ENCODE measurements around the gene C19orf47.

Gene C19orf47

DNA sequence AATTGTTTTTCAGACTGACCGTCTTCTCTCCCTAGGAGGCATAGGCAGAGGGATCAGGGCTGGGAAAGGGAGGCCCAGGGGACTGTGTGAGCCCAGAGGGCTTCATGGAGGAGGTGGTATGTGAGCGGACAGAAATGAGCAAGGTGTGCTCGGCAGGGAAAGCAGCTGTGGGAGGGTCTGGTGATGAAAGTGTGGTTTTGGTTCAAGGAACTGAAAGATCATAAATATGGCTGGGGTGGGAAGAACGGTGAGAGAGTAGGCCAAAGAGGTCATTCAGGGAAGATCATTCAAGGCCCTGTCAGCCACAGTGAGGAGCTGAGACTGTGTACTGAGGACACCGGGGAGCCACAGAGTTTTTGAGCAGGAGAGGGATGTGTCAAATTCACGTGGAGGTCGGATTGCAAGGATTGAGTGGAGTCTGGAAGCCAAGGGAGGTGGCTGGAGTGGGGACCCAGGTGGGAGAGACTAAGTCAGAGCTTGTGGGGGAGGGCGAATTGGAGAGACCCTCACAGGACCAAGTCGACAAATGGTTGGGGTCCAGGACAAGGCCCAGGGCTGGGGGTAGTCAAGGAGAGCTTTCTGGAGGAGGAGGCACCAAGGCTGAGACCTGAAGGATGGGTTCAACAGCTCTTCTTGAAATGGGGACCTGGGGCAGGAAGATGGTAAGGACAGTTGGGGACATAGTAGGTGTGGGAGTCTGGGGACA lies 7.9 kb upstream of the C19orf47 start:
- Histone ChIP-seq H2AFZ (ENCODE audit: low read depth, low read length, severe bottlenecking) (no peak overlapping the region), H3K9ac (ENCODE audit: low read length) (no peak overlapping the region), H3K9me2 (replicated peaks; ENCODE audit: insufficient read depth, low read length) (no peaks in the 10 kb centered on the region), H3K27me3 (ENCODE audit: low read length) (no peaks in the 10 kb centered on the region), H3K4me3 (ENCODE audit: insufficient read depth, low read length, poor library complexity, severe bottlenecking) (no peak overlapping the region), H3K36me3 (ENCODE audit: low read length) (no peaks in the 10 kb centered on the region), H3K79me2 (ENCODE audit: insufficient read depth, low read length) (no peaks in the 10 kb centered on the region), H3K4me2 (ENCODE audit: low read depth, low read length, poor library complexity, severe bottlenecking) (no peak overlapping the region), H4K20me1 (ENCODE audit: low read depth, low read length) (no peaks in the 10 kb centered on the region), H3F3A (ENCODE audit: insufficient read depth) (no peaks in the 10 kb centered on the region), H3K27ac (ENCODE audit: low read depth, low read length) (no peak overlapping the region), H3K9me3 (ENCODE audit: insufficient read depth, low read length) (no peaks in the 10 kb centered on the region)
- no peak for TF ChIP-seq EZH2phosphoT487 (conservative IDR thresholded peaks at IDR 0.05; ENCODE audit: low read length)
- TF ChIP-seq, protein P1, sequence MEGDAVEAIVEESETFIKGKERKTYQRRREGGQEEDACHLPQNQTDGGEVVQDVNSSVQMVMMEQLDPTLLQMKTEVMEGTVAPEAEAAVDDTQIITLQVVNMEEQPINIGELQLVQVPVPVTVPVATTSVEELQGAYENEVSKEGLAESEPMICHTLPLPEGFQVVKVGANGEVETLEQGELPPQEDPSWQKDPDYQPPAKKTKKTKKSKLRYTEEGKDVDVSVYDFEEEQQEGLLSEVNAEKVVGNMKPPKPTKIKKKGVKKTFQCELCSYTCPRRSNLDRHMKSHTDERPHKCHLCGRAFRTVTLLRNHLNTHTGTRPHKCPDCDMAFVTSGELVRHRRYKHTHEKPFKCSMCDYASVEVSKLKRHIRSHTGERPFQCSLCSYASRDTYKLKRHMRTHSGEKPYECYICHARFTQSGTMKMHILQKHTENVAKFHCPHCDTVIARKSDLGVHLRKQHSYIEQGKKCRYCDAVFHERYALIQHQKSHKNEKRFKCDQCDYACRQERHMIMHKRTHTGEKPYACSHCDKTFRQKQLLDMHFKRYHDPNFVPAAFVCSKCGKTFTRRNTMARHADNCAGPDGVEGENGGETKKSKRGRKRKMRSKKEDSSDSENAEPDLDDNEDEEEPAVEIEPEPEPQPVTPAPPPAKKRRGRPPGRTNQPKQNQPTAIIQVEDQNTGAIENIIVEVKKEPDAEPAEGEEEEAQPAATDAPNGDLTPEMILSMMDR (IDR thresholded peaks at IDR 0.05; ENCODE audit: insufficient read depth, low read length, poor library complexity, severe bottlenecking) = no peak

DNA sequence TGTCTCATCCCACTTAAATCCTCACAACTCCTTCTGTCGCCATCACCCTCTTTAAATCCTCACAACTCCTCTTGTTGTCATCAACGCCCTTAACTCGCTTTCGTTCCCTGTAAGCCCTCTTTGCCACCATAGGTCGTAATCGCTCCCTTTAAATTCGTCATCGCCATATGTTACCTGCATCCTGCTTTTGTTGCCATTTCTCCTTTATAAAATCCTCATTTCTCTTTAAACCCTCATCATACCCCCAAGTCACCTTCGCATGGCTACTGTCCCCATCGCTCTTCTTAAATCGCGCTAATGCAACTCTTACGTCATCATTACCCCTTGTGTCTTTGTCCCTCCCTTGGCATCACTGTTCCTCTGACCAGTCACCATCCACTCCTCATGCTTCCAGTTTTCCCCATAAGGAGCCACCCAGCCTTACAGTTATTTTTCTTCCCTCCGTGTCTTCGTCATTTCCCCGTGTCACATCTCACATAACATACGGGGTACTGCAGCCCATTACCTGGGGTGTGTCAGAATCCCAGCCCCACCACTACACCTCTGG lies 837 bp upstream of the C19orf47 start:
- no peaks in the 10 kb centered on the region for H3F3A ChIP-seq (ENCODE audit: insufficient read depth)
- no peaks in the 10 kb centered on the region for H4K20me1 ChIP-seq (ENCODE audit: low read depth, low read length)
- H2AFZ ChIP-seq (ENCODE audit: low read depth, low read length, severe bottlenecking) = peak overlapping the region; percentile 1
- no peak overlapping the region for H3K27ac ChIP-seq (ENCODE audit: low read depth, low read length)
- H3K36me3 ChIP-seq (ENCODE audit: low read length) = no peaks in the 10 kb centered on the region
- H3K79me2 ChIP-seq (ENCODE audit: insufficient read depth, low read length) = peaks cover 35% of the 10 kb centered on the region
- H3K9me3 ChIP-seq (ENCODE audit: insufficient read depth, low read length) = no peaks in the 10 kb centered on the region
- peak overlapping the region; percentile 59 for H3K4me3 ChIP-seq (ENCODE audit: insufficient read depth, low read length, poor library complexity, severe bottlenecking)
- H3K27me3 ChIP-seq (ENCODE audit: low read length) = no peaks in the 10 kb centered on the region
- H3K9me2 ChIP-seq (replicated peaks; ENCODE audit: insufficient read depth, low read length) = no peaks in the 10 kb centered on the region
- H3K9ac ChIP-seq (ENCODE audit: low read length) = peak overlapping the region; percentile 57
- peak overlapping the region; percentile 82 for H3K4me2 ChIP-seq (ENCODE audit: low read depth, low read length, poor library complexity, severe bottlenecking)
- TF ChIP-seq, protein P1 (IDR thresholded peaks at IDR 0.05; ENCODE audit: insufficient read depth, low read length, poor library complexity, severe bottlenecking) = no peak
- no peak for TF ChIP-seq EZH2phosphoT487 (conservative IDR thresholded peaks at IDR 0.05; ENCODE audit: low read length)

DNA sequence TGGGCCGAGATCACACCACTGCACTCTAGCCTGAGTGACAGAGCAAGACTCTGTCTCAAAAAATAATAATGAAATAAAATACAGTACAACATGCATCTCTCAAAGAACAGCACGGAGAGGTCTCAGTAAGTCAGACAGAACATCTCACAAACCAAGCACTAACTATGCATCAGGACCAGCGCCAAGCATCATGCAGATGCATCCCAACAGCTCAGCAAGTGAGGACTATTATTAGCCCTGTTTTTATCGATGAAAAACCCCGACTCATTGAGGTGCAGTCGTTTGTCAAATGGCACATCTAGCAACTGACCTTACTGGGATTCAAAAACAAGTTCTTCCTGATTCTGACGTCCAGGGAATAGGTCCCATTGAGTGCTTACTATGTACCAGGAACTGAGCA lies 3.8 kb downstream of the C19orf47 start:
- Histone ChIP-seq H3K27me3 (ENCODE audit: low read length) (no peaks in the 10 kb centered on the region), H3K4me3 (ENCODE audit: insufficient read depth, low read length, poor library complexity, severe bottlenecking) (no peak overlapping the region), H3K9ac (ENCODE audit: low read length) (no peak overlapping the region), H4K20me1 (ENCODE audit: low read depth, low read length) (no peaks in the 10 kb centered on the region), H3K36me3 (ENCODE audit: low read length) (no peaks in the 10 kb centered on the region), H3K27ac (ENCODE audit: low read depth, low read length) (no peak overlapping the region), H3K79me2 (ENCODE audit: insufficient read depth, low read length) (peaks cover 36% of the 10 kb centered on the region), H3K9me2 (replicated peaks; ENCODE audit: insufficient read depth, low read length) (no peaks in the 10 kb centered on the region), H2AFZ (ENCODE audit: low read depth, low read length, severe bottlenecking) (no peak overlapping the region), H3K4me2 (ENCODE audit: low read depth, low read length, poor library complexity, severe bottlenecking) (no peak overlapping the region), H3K9me3 (ENCODE audit: insufficient read depth, low read length) (no peaks in the 10 kb centered on the region), H3F3A (ENCODE audit: insufficient read depth) (no peaks in the 10 kb centered on the region)
- no peak for TF ChIP-seq EZH2phosphoT487 (conservative IDR thresholded peaks at IDR 0.05; ENCODE audit: low read length)
- TF ChIP-seq, protein P1 (IDR thresholded peaks at IDR 0.05; ENCODE audit: insufficient read depth, low read length, poor library complexity, severe bottlenecking) = no peak

Measured in SU-DHL-6 (cell line).